H9 (cell line): ENCODE measurements around the gene KCNQ2. TPM values are rescaled to one million over a fixed set of nuclear protein-coding genes. Genes with fewer than 3 reads are reported as not detected.

Experiments
- DNase-seq: peaks from one replicate; pipeline ENCODE4 v3.0.0-alpha.2; 2017
- H2AFZ ChIP-seq: one replicate; pipeline ENCODE4 v1.6.1; 2013; ENCODE audit warnings: mild to moderate bottlenecking, low read length, control low read depth, moderate library complexity
- H2AK5ac ChIP-seq: 2 replicates; pipeline ENCODE4 v1.6.1; 2013; ENCODE audit warnings: low read length, control low read depth, mixed read lengths; ENCODE audit not compliant: insufficient read length
- H2BK120ac ChIP-seq: one replicate; pipeline ENCODE4 v1.6.1; 2013; ENCODE audit warnings: low read depth, mild to moderate bottlenecking, low read length, control low read depth, inconsistent platforms; ENCODE audit not compliant: poor library complexity, severe bottlenecking
- H2BK12ac ChIP-seq: 2 replicates; pipeline ENCODE4 v1.6.1; 2013; ENCODE audit warnings: low read length, control low read depth, mixed read lengths, low read depth; ENCODE audit not compliant: insufficient read length
- H2BK15ac ChIP-seq: 2 replicates; pipeline ENCODE4 v1.6.1; 2013; ENCODE audit warnings: low read depth, low read length, control low read depth
- H2BK20ac ChIP-seq: one replicate; pipeline ENCODE4 v1.6.1; 2013; ENCODE audit warnings: low read depth, mild to moderate bottlenecking, low read length, control low read depth, inconsistent platforms; ENCODE audit not compliant: poor library complexity, severe bottlenecking
- H2BK5ac ChIP-seq: 2 replicates; pipeline ENCODE4 v1.6.1; 2013; ENCODE audit warnings: low read length, control low read depth, mixed read lengths; ENCODE audit not compliant: insufficient read length
- H3K14ac ChIP-seq: 2 replicates; pipeline ENCODE4 v1.6.1; 2013; ENCODE audit warnings: low read length, control low read depth; ENCODE audit not compliant: insufficient read depth
- H3K18ac ChIP-seq: 2 replicates; pipeline ENCODE4 v1.6.1; 2013; ENCODE audit warnings: low read depth, mild to moderate bottlenecking, mixed read lengths, low read length, control low read depth; ENCODE audit not compliant: insufficient read length
- H3K23ac ChIP-seq: 2 replicates; pipeline ENCODE4 v1.6.1; 2013; ENCODE audit warnings: low read length, control low read depth, mixed read lengths, low read depth; ENCODE audit not compliant: insufficient read length
- H3K23me2 ChIP-seq: 2 replicates; pipeline ENCODE4 v1.6.1; 2013; ENCODE audit warnings: low read depth, mild to moderate bottlenecking, mixed read lengths, low read length, control low read depth; ENCODE audit not compliant: insufficient read length, poor library complexity, severe bottlenecking
- H3K27ac ChIP-seq: 2 replicates; pipeline ENCODE4 v1.5.1; 2013; ENCODE audit warnings: low read length, control low read depth, mixed read lengths, low read depth; ENCODE audit not compliant: insufficient read length
- H3K27me3 ChIP-seq: 2 replicates; pipeline ENCODE4 v1.6.1; 2013; ENCODE audit warnings: low read length, control low read depth, inconsistent platforms; ENCODE audit not compliant: insufficient read depth
- H3K4ac ChIP-seq: 2 replicates; pipeline ENCODE4 v1.6.1; 2013; ENCODE audit warnings: low read depth, mild to moderate bottlenecking, control low read depth, inconsistent platforms, low read length, moderate library complexity
- H3K4me1 ChIP-seq: 2 replicates; pipeline ENCODE4 v1.6.1; 2013; ENCODE audit warnings: low read length, control low read depth, inconsistent platforms; ENCODE audit not compliant: insufficient read depth
- H3K4me2 ChIP-seq: 2 replicates; pipeline ENCODE4 v1.6.1; 2013; ENCODE audit warnings: low read length, control low read depth, mixed read lengths; ENCODE audit not compliant: insufficient read length, insufficient read depth
- H3K56ac ChIP-seq: 2 replicates; pipeline ENCODE4 v1.6.1; 2013; ENCODE audit warnings: low read depth, mild to moderate bottlenecking, mixed read lengths, low read length, control low read depth; ENCODE audit not compliant: insufficient read length
- H3K79me1 ChIP-seq: 2 replicates; pipeline ENCODE4 v1.6.1; 2013; ENCODE audit warnings: low read depth, mild to moderate bottlenecking, moderate library complexity, low read length, control low read depth, inconsistent platforms; ENCODE audit not compliant: insufficient read depth, poor library complexity, severe bottlenecking
- H3K79me2 ChIP-seq: 2 replicates; pipeline ENCODE4 v1.6.1; 2013; ENCODE audit warnings: low read length, control low read depth, inconsistent platforms; ENCODE audit not compliant: insufficient read depth
- H3K9ac ChIP-seq: 2 replicates; pipeline ENCODE4 v1.6.1; 2013; ENCODE audit warnings: low read length, control low read depth, mixed read lengths; ENCODE audit not compliant: insufficient read length; ENCODE audit errors: extremely low read depth
- H3K9me3 ChIP-seq: one replicate; pipeline ENCODE4 v1.6.1; 2013; ENCODE audit warnings: low read depth, low read length, inconsistent platforms; ENCODE audit not compliant: control insufficient read depth
- H3T11ph ChIP-seq: one replicate; pipeline ENCODE4 v1.6.1; 2013; ENCODE audit warnings: mild to moderate bottlenecking, low read length, control low read depth, inconsistent platforms
- H4K20me1 ChIP-seq: one replicate; pipeline ENCODE4 v1.6.1; 2013; ENCODE audit not compliant: control insufficient read depth, insufficient read length, insufficient read depth
- H4K5ac ChIP-seq: 2 replicates; pipeline ENCODE4 v1.6.1; 2013; ENCODE audit warnings: low read depth, mild to moderate bottlenecking, mixed read lengths, low read length, control low read depth; ENCODE audit not compliant: insufficient read length
- H4K8ac ChIP-seq: replicated peaks from 2 replicates; pipeline ENCODE4 v1.6.1; 2013; ENCODE audit warnings: low read length, control low read depth, mixed read lengths, low read depth; ENCODE audit not compliant: insufficient read length
- H4K91ac ChIP-seq: 2 replicates; pipeline ENCODE4 v1.6.1; 2013; ENCODE audit warnings: low read depth, mild to moderate bottlenecking, moderate library complexity, mixed read lengths, low read length, control low read depth; ENCODE audit not compliant: insufficient read length
- H3K27ac Mint-ChIP-seq, 3 experiments: 2 replicates in 2 of 3; 3 replicates in 1 of 3; pipeline ENCODE4 v1.8.0; 2020 to 2021; ENCODE audit warnings: mixed read lengths in 3 of 3, mild to moderate bottlenecking in 1 of 3, moderate library complexity in 1 of 3
- H3K27me3 Mint-ChIP-seq: 2 replicates; pipeline ENCODE4 v1.8.0; 2021; ENCODE audit warnings: low read depth, mild to moderate bottlenecking, moderate library complexity, mixed read lengths
- H3K36me3 Mint-ChIP-seq, 3 experiments: 2 replicates in 2 of 3; 3 replicates in 1 of 3; pipeline ENCODE4 v1.8.0; 2020 to 2021; ENCODE audit warnings: low read depth in 3 of 3, mixed read lengths in 3 of 3; ENCODE audit not compliant: insufficient read depth in 1 of 3
- H3K4me1 Mint-ChIP-seq, 2 experiments: 2 replicates each; pipeline ENCODE4 v1.8.0; 2020; ENCODE audit warnings: mixed read lengths in 2 of 2
- H3K4me3 Mint-ChIP-seq, 2 experiments: 2 replicates in 1 of 2; 3 replicates in 1 of 2; pipeline ENCODE4 v1.8.0; 2020 to 2021; ENCODE audit warnings: mild to moderate bottlenecking in 2 of 2, mixed read lengths in 2 of 2, moderate library complexity in 1 of 2
- H3K9me3 Mint-ChIP-seq, 2 experiments: 2 replicates in 1 of 2; 3 replicates in 1 of 2; pipeline ENCODE4 v1.8.0; 2020; ENCODE audit warnings: mild to moderate bottlenecking in 2 of 2, mixed read lengths in 2 of 2, moderate library complexity in 1 of 2
- WGBS: extraction: QIAGEN DNeasy Blood & Tissue Kit; methylation state at CpG from one replicate; pipeline ENCODE4 v1.1.7; 2013; ENCODE audit warnings: missing lambda C conversion rate, low lambda C conversion rate, mixed read lengths; ENCODE audit not compliant: insufficient read length; ENCODE audit errors: extremely low coverage; 5-methylcytosine and 5-hydroxymethylcytosine counted together
- total RNA-seq: library from RNA; stranded (reverse); gene quantifications from 2 replicates; pipeline ENCODE4 v1.2.1, GENCODE V29; 2021
- TF ChIP-seq, protein P1 (sequence below): fragments of 200-600 bp; sonication (generic); conservative IDR thresholded peaks from 3 replicates; pipeline ENCODE4 v1.8.0; 2021; ENCODE audit warnings: antibody characterized with exemption, mild to moderate bottlenecking

Gene KCNQ2
- total RNA-seq, 1 experiment from 2014 or later: 69.2 TPM

GRCh38 chr20:63469713-63470101 lies 2.7 kb downstream of the KCNQ2 start:
- H3K9me3 ChIP-seq: no peaks in the 10 kb centered on the region
- H2BK12ac ChIP-seq: no peak overlapping the region
- no peak overlapping the region for H3K14ac ChIP-seq
- H3K4me3 Mint-ChIP-seq: peak overlapping the region in 1 of 2 experiments; percentile 75; a peak in 1 of 5 replicates
- peaks cover 23 to 40% of the 10 kb centered on the region in 2 experiments for H3K4me1 Mint-ChIP-seq
- no peak overlapping the region for H3K27ac Mint-ChIP-seq
- no peak overlapping the region for H3K4ac ChIP-seq
- no peak overlapping the region for H3T11ph ChIP-seq
- H3K79me2 ChIP-seq: peaks cover 6% of the 10 kb centered on the region; the same call in 1 of the 2 replicates
- peaks cover 16% of the 10 kb centered on the region for H3K27me3 Mint-ChIP-seq
- H3K27me3 ChIP-seq: no peaks in the 10 kb centered on the region
- no CpG with 5 or more reads among the region's 13 CpGs for WGBS
- TF ChIP-seq, protein P1, sequence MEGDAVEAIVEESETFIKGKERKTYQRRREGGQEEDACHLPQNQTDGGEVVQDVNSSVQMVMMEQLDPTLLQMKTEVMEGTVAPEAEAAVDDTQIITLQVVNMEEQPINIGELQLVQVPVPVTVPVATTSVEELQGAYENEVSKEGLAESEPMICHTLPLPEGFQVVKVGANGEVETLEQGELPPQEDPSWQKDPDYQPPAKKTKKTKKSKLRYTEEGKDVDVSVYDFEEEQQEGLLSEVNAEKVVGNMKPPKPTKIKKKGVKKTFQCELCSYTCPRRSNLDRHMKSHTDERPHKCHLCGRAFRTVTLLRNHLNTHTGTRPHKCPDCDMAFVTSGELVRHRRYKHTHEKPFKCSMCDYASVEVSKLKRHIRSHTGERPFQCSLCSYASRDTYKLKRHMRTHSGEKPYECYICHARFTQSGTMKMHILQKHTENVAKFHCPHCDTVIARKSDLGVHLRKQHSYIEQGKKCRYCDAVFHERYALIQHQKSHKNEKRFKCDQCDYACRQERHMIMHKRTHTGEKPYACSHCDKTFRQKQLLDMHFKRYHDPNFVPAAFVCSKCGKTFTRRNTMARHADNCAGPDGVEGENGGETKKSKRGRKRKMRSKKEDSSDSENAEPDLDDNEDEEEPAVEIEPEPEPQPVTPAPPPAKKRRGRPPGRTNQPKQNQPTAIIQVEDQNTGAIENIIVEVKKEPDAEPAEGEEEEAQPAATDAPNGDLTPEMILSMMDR: no peak
- no peak overlapping the region for H3K23ac ChIP-seq
- no peak overlapping the region for H4K91ac ChIP-seq
- no peak overlapping the region for H2BK20ac ChIP-seq
- H3K23me2 ChIP-seq: no peaks in the 10 kb centered on the region
- no peak overlapping the region for H2BK120ac ChIP-seq
- H3K36me3 Mint-ChIP-seq: 0 out of 7 replicates have a peak, but pooled peaks cover 0 to 5% (median 0%) of the 10 kb centered on the region in 3 experiments
- no peak overlapping the region for H3K56ac ChIP-seq
- H3K27ac ChIP-seq: no peak overlapping the region
- no peaks in the 10 kb centered on the region for H3K79me1 ChIP-seq
- no peak overlapping the region for H3K4me2 ChIP-seq
- no peaks in the 10 kb centered on the region; a peak in 1 of 5 replicates for H3K9me3 Mint-ChIP-seq
- no peak overlapping the region for H2BK5ac ChIP-seq
- H2AK5ac ChIP-seq: no peak overlapping the region
- no peak overlapping the region for H4K5ac ChIP-seq
- no peak for DNase-seq
- H4K8ac ChIP-seq: no peak overlapping the region
- no peak overlapping the region for H3K18ac ChIP-seq
- H3K4me1 ChIP-seq: no peaks in the 10 kb centered on the region
- no peak overlapping the region for H2AFZ ChIP-seq
- H2BK15ac ChIP-seq: no peak overlapping the region
- H3K9ac ChIP-seq: no peak overlapping the region
- H4K20me1 ChIP-seq: no peaks in the 10 kb centered on the region
